IPS DF 6.9 (cell line): ENCODE data around the gene LANCL3.

Experiments
- DNase-seq: peaks from one replicate; pipeline ENCODE4 v3.0.0-alpha.2; 2013; ENCODE audit warnings: low read depth, low spot score
- H3K27ac ChIP-seq: one replicate; pipeline ENCODE4 v1.5.1; 2013; ENCODE audit warnings: low read length, control low read depth
- H3K27me3 ChIP-seq: 2 replicates; pipeline ENCODE4 v1.6.1; 2013; ENCODE audit warnings: mild to moderate bottlenecking, low read length; ENCODE audit not compliant: control insufficient read depth, insufficient read depth
- H3K36me3 ChIP-seq: 2 replicates; pipeline ENCODE4 v1.6.1; 2013; ENCODE audit warnings: low read length; ENCODE audit not compliant: control insufficient read depth, insufficient read depth
- H3K4me1 ChIP-seq: 2 replicates; pipeline ENCODE4 v1.6.1; 2013; ENCODE audit warnings: low read length; ENCODE audit not compliant: control insufficient read depth, insufficient read depth
- H3K4me3 ChIP-seq: 2 replicates; pipeline ENCODE4 v1.5.1; 2013; ENCODE audit warnings: mild to moderate bottlenecking, low read length
- H3K9me3 ChIP-seq: 2 replicates; pipeline ENCODE4 v1.6.1; 2013; ENCODE audit warnings: low read length, inconsistent platforms; ENCODE audit not compliant: control insufficient read depth, insufficient read depth
- WGBS: extraction: QIAGEN DNeasy Blood & Tissue Kit; methylation state at CpG from one replicate; pipeline ENCODE4 v1.1.7; 2013; ENCODE audit warnings: mixed read lengths, missing lambda C conversion rate; ENCODE audit not compliant: insufficient read length, insufficient coverage; 5-methylcytosine and 5-hydroxymethylcytosine counted together

The LANCL3 gene

DNA sequence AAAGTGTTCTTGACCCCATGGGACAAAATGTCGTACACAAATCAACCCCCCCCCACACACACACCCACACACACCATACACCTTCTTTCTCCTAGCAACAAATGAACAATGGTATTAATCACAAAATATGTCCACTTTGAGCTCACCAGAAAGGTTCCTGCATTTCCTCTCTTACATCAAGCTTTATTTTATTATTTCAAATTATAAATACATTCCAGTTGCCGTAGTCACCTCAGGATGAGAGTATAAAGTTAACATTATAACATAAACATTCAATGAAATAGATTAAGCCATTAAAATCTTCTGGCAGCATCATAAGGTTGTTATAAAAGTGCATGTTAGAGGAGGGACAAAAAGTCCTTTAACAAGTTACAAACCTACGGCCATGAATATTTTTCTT is 121.5 kb downstream of the LANCL3 start:
- H3K36me3 ChIP-seq: no peaks in the 10 kb centered on the region
- no peak overlapping the region for H3K4me3 ChIP-seq
- no CpG with 5 or more reads among the region's 3 CpGs for WGBS
- H3K27ac ChIP-seq: no peak overlapping the region
- DNase-seq: no peak
- no peaks in the 10 kb centered on the region for H3K27me3 ChIP-seq
- H3K4me1 ChIP-seq: no peaks in the 10 kb centered on the region
- H3K9me3 ChIP-seq: no peaks in the 10 kb centered on the region

DNA sequence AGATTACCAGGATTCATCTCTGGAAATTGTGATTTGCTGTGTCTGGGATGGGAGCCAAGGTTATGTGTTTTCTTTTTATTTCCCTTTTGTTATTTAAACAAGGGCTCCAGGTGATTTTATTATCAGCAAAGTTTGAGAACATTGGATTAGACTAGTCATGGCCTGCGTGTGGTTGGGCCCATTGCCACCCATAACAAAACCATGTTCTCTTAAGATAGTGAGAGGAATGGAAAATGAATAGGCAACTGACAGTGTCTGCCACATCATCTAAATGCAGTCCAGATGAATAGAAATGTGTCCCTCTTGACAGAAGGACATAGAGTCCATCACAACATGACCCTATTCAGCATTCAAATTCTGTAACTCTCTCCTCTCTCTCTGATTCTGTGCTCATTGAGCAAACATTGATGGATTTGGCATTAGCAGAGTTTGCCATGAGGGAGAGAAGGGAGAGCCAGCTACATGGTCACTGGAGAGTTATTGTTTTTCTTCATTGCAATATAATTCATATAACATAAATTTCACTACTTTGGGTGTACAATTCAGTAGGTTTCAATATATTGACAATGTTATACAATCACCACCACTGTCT is 125.8 kb downstream of the LANCL3 start:
- no peak for DNase-seq
- Histone ChIP-seq H3K4me1 (no peaks in the 10 kb centered on the region), H3K9me3 (no peaks in the 10 kb centered on the region), H3K27ac (no peak overlapping the region), H3K36me3 (no peaks in the 10 kb centered on the region), H3K27me3 (no peaks in the 10 kb centered on the region), H3K4me3 (no peak overlapping the region)
- no CpG with 5 or more reads among the region's 1 CpG for WGBS

DNA sequence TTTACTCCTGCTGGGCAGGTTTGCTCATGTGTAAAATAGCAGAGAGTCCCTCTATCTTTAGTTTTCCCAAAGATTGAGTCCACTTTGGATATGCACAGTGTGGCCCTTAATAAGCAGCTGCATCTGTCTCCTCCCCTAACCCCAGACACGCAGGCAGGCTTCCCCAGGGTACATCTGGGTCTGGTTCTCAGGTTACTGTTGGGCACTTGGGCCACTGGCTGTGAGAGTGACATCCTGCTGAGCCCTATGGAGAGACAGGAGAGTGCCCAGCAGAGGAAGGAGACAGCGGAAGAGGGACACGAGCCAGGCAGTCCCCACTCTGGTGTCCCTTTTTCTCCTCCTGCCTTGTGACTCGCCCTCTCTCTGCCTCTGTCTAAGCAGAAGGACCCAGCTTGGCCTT is 130.1 kb downstream of the LANCL3 start:
- no peaks in the 10 kb centered on the region for H3K4me1 ChIP-seq
- H3K9me3 ChIP-seq: no peaks in the 10 kb centered on the region
- no peaks in the 10 kb centered on the region for H3K27me3 ChIP-seq
- no peak overlapping the region for H3K27ac ChIP-seq
- H3K36me3 ChIP-seq: no peaks in the 10 kb centered on the region
- WGBS: no CpG with 5 or more reads among the region's 4 CpGs
- DNase-seq: no peak
- H3K4me3 ChIP-seq: no peak overlapping the region

DNA sequence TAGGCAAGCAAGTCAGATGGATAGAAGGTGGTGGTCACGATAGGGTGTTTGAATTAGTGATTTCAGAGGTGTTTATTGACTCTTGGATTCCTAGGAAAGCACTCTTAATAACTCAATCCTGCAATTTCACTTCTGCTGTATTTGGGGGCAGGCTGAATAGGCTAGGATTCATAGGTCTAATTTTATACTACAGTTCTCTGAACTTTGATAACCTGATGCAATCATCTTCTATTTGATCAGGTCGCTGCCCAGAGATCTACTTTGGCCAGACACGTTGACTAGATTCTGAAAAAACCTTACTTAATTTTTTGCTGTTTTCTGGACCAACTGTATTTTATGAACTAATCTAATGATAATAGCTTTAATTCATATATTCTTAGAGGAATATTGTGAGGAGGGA is 140.5 kb downstream of the LANCL3 start:
- Histone ChIP-seq H3K4me3 (no peak overlapping the region), H3K27ac (no peak overlapping the region), H3K36me3 (no peaks in the 10 kb centered on the region), H3K9me3 (no peaks in the 10 kb centered on the region), H3K27me3 (no peaks in the 10 kb centered on the region), H3K4me1 (no peaks in the 10 kb centered on the region)
- no CpG with 5 or more reads among the region's 3 CpGs for WGBS
- DNase-seq: no peak

DNA sequence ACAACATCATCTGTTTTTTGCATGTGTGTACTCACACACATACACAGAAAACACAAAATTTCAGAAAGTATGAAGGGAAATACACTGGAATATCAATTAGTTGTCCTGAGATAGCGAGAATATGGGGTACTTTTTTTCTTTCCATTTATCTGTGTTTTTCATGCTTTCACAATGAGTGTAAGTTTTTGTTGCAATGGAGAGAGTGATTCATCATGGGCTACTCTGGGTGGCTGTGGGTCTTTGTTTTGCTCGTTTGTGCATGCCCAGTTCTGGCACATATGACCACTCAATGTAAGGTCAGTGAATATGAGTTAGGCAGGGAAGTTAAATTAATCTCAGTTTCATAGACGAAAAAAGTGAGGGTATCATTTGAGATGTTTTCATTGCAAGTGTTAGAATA is 141.0 kb downstream of the LANCL3 start:
- no peak for DNase-seq
- no CpG with 5 or more reads among the region's 3 CpGs for WGBS
- Histone ChIP-seq H3K27me3 (no peaks in the 10 kb centered on the region), H3K36me3 (no peaks in the 10 kb centered on the region), H3K4me1 (no peaks in the 10 kb centered on the region), H3K27ac (no peak overlapping the region), H3K9me3 (no peaks in the 10 kb centered on the region), H3K4me3 (no peak overlapping the region)

DNA sequence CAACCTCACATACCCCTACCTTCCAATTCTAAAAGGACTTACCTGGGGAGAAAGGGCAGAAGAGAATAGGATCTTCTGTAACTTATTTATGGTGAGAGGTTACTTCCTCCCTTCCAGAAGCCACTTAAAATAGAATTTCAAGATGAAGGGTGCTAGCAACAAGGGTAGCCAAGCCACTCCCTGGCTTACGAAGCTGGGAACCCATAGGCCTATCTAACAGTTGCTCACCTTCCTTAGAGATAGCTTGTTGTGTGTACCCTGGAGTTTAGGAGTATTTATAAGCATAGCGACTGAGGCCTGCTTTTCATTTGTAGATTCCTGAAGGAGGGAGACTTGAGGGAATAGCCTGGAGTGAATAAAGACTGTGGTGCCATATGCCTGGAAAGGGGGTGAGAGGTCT is 143.0 kb downstream of the LANCL3 start:
- H3K4me3 ChIP-seq: no peak overlapping the region

DNA sequence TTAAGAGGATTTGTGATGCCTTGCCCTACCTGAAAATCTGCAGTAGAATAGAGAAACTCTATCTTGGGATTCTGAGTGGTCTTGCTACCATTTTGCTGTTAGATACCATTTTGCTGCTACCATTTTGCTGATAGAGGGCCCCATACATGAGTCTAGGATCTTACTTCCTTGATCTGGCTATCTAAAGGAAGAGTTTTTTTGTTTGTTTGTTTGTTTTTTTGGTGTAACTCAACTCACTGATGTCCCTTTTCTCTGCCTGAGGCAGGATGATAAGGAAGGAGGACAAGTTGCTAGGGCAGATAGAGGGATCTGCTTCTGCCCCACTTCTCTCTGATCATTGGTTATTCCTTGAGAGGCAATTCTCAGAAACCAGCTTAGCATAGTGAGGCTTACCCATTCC is 145.1 kb downstream of the LANCL3 start:
- Histone ChIP-seq H3K36me3 (no peaks in the 10 kb centered on the region), H3K4me3 (no peak overlapping the region), H3K27me3 (no peaks in the 10 kb centered on the region), H3K27ac (no peak overlapping the region), H3K9me3 (no peaks in the 10 kb centered on the region), H3K4me1 (no peaks in the 10 kb centered on the region)
- no peak for DNase-seq

More for the DNA sequence above, 143.0 kb downstream of the LANCL3 start:
- H3K9me3 ChIP-seq: no peaks in the 10 kb centered on the region
- DNase-seq: no peak
- WGBS: no CpG with 5 or more reads among the region's 2 CpGs
- no peak overlapping the region for H3K27ac ChIP-seq
- no peaks in the 10 kb centered on the region for H3K4me1 ChIP-seq
- H3K27me3 ChIP-seq: no peaks in the 10 kb centered on the region
- no peaks in the 10 kb centered on the region for H3K36me3 ChIP-seq

DNA sequence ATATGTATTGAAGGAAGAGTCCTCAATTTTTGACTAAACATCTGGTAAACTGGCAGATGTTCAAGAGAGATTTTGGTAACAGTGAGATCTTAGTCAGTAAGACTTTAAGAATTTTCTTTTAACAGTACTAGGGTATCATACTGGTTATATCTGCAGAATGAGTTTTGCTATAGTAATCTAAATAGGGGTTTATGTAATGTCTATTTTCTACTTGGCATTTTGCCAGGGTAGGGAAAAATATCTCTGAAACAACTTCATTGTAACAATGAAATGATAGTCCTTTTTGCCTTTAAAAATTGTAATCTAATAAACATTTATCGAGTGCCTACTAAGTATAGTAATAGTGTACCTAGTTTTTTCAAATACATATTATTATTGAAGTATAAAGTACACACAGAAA is 146.2 kb downstream of the LANCL3 start:
- H3K27me3 ChIP-seq: no peaks in the 10 kb centered on the region
- H3K4me3 ChIP-seq: no peak overlapping the region
- no peaks in the 10 kb centered on the region for H3K36me3 ChIP-seq
- H3K9me3 ChIP-seq: no peaks in the 10 kb centered on the region
- no CpG with 5 or more reads among the region's 1 CpG for WGBS
- H3K4me1 ChIP-seq: no peaks in the 10 kb centered on the region
- DNase-seq: no peak
- H3K27ac ChIP-seq: no peak overlapping the region

DNA sequence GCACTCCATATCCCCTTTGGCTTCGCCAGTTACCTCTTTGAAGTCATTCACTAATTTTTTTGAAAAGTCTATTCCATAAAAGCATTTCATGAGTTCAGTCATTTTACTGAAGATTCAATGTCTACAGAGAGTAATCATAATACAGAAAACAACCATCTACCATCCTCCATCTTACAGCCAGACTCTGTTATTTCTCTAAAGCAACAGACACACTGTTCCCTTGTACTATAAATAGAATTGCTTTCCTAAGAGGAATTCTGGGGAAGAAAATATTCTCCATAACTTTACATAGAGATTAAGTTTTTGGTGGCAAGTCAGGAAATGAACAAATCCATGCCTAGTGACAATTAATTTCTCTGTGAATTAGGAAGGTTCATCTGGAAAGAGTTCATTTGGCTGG is 151.1 kb downstream of the LANCL3 start:
- H3K36me3 ChIP-seq: no peaks in the 10 kb centered on the region
- DNase-seq: no peak
- no CpG with 5 or more reads among the region's 1 CpG for WGBS
- H3K4me1 ChIP-seq: no peaks in the 10 kb centered on the region
- H3K9me3 ChIP-seq: no peaks in the 10 kb centered on the region
- no peak overlapping the region for H3K4me3 ChIP-seq
- H3K27ac ChIP-seq: no peak overlapping the region
- H3K27me3 ChIP-seq: no peaks in the 10 kb centered on the region

DNA sequence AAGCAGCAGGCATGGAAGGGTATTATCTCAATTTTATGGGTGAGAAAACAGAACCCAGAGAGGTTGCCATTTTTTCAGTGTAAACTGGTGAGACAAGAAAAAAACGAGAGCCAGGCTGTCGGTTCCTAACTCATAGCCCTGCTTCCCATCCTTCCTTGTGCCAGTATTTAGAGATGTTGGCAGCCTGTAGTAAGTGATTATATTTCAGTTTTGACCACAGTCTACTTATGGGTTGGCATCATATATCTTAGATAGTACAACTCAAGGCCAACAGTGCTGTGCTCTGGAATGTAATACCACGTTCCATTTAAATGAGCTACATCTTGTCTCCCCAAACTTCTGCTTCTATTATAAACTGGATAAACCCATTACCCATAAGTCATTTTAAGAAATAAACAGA is 154.9 kb downstream of the LANCL3 start:
- H3K9me3 ChIP-seq: no peaks in the 10 kb centered on the region
- no peak overlapping the region for H3K27ac ChIP-seq
- H3K4me1 ChIP-seq: no peaks in the 10 kb centered on the region
- no peaks in the 10 kb centered on the region for H3K27me3 ChIP-seq
- H3K36me3 ChIP-seq: no peaks in the 10 kb centered on the region
- no CpG with 5 or more reads among the region's 3 CpGs for WGBS
- DNase-seq: no peak
- no peak overlapping the region for H3K4me3 ChIP-seq
